AG09319 (cell line): ENCODE measurements around the gene FNDC5.

Source experiments
- DNase-seq: peaks from one replicate; pipeline ENCODE4 v3.0.0-alpha.2; 2010; ENCODE audit warnings: low read depth; ENCODE audit errors: extremely low read depth
- TF ChIP-seq, protein P1 (sequence below): IDR thresholded peaks from 2 replicates; pipeline ENCODE4 v1.5.1; 2011; ENCODE audit warnings: low read depth, mild to moderate bottlenecking, inconsistent platforms, low read length, moderate library complexity

The FNDC5 gene

GRCh38 chr1:32817159-32817814 lies 53.4 kb downstream of the FNDC5 start, which contains the start of the genes S100PBP and YARS1:
TSS of gene S100PBP (plus strand) at chr1:32817653. CDS start at chr1:32826100, 8,447 bp downstream.
TSS of gene YARS1 (minus strand) at chr1:32817358. CDS start at chr1:32817244, 114 bp downstream.
- TF ChIP-seq, protein P1, sequence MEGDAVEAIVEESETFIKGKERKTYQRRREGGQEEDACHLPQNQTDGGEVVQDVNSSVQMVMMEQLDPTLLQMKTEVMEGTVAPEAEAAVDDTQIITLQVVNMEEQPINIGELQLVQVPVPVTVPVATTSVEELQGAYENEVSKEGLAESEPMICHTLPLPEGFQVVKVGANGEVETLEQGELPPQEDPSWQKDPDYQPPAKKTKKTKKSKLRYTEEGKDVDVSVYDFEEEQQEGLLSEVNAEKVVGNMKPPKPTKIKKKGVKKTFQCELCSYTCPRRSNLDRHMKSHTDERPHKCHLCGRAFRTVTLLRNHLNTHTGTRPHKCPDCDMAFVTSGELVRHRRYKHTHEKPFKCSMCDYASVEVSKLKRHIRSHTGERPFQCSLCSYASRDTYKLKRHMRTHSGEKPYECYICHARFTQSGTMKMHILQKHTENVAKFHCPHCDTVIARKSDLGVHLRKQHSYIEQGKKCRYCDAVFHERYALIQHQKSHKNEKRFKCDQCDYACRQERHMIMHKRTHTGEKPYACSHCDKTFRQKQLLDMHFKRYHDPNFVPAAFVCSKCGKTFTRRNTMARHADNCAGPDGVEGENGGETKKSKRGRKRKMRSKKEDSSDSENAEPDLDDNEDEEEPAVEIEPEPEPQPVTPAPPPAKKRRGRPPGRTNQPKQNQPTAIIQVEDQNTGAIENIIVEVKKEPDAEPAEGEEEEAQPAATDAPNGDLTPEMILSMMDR, result no peak
- peak; percentile 97 for DNase-seq

DNA sequence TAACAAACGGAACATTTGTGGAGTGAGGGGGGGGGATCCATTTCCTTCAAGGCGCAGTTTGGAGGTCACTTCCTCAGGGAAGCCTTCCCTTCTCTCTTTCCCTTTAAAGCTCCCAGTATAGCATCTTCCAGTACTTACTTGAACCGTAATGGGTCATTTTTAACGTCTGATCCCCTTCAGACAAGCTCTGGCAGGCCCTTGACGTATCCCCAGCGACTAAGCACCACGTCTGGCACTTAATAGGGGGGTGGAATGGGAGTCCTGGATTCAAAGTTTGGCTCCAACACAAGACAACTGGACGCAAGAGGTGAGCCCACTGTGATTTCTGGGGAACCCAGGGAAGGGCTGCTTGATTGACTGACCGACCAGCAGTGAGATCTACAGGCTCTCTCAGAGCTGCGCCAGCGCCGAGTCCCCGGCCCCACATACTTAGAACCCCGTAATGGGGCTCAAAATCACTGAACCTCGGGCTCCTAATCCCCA lies 54.0 kb downstream of the FNDC5 start:
- TF ChIP-seq, protein P1, result no peak
- no peak for DNase-seq

- no peak for DNase-seq
Observed at GRCh38 chr1:32813941-32814739, 56.6 kb downstream of the FNDC5 start.

More at GRCh38 chr1:32813941-32814739, 56.6 kb downstream of the FNDC5 start:
- TF ChIP-seq, protein P1, result no peak
